Measurements from ENCODE around the gene PRDM1. TPM values are rescaled to one million over a fixed set of nuclear protein-coding genes. Genes with fewer than 3 reads are reported as not detected.
A peak's percentile ranks its signal among the peaks of the same experiment; 100 is the strongest.

The PRDM1 gene
- 10 to 100 TPM in 5 of 6 donors, 1 to 10 TPM in 1; 6.2 to 32.2 (median 12.9) TPM for total RNA-seq

DNA sequence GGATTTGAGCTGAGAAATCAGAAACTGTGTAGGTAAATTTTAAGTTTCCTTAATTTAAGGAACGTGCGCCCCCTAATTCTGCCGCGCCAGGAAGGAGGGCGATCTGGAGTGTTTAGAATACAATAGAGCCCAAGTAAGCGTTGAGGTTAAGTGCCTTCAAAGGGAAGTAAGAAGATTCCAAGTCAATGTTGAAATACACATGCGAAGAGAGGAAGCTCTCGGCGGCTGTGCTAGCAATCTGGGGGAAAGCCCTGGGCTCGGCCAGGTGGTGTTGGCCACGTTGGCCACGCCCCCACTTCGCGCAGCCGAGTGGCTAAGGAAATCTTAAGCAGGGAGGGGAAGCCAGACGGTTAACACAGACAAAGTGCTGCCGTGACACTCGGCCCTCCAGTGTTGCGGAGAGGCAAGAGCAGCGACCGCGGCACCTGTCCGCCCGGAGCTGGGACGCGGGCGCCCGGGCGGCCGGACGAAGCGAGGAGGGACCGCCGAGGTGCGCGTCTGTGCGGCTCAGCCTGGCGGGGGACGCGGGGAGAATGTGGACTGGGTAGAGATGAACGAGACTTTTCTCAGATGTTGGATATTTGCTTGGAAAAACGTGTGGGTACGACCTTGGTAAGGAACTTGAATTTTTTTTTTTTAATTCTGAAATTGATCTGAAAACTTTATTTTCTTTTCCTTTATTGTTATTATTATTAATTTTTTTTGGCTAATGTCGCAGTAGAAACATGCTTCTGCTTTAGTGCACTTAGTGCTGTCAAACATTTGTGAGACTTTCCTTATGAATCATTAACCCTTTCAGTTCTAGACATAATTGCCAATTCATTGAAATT is at the start of gene PRDM1:
PRDM1 (plus strand) TSS at position 353 of the 830 bp plus-strand sequence; CDS start at position 571, 218 bp downstream.
- Histone ChIP-seq H3K27me3 (no peaks in the 10 kb centered on the region), H3K9me3 (no peaks in the 10 kb centered on the region), H3K4me1 (peaks cover 27 to 46% (median 34%) of the 10 kb centered on the region in 4 donors), H3K36me3 (no peaks in the 10 kb centered on the region), H3K4me3 (peak within 1 kb of the TSS; percentile 39 to 60 (median 52)), H3K27ac (peak within 1 kb of the TSS; percentile 77 to 87 (median 83))
- TF ChIP-seq EP300 (IDR thresholded peaks at IDR 0.05), result no peak
- peak in 3 of 6 experiments; percentile 34 to 66 (median 65) for TF ChIP-seq CTCF (IDR thresholded peaks at IDR 0.05)
- peak in 3 of 4 donors; percentile 41 to 90 (median 60) for TF ChIP-seq POLR2A (IDR thresholded peaks at IDR 0.05)
- peak; percentile 67 to 93 for TF ChIP-seq POLR2AphosphoS5 (IDR thresholded peaks at IDR 0.05)
- WGBS, 2 donors, result 1 to 2% methylated on average over 44 of the region's 44 CpGs
- DNase-seq, result peak; percentile 95 to 98
- ATAC-seq (ENCODE audit: low FRiP score in 2 of 2), result peak; percentile 86 to 89

DNA sequence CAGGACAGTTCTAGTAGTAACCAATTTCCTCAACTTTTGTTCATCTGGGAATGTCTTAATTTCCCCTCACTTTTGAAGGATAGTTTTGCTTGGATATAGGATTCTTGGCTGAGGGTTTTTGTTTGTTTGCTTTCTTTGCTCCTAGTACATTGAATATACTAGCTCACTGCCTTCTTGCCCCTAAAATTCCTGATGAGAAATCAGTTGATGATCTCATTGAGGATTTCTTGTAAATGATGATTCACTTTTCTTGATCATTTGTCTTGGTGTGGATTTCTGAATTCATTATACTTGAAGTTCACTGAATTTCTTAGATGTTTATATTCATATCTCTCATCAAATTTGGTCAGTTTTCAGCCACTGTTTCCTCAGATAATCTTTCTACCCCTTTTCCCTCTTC is 49.1 kb upstream of the PRDM1 start:
- H3K27me3 ChIP-seq, result no peaks in the 10 kb centered on the region
- no peaks in the 10 kb centered on the region for H3K4me1 ChIP-seq
- no peak overlapping the region for H3K4me3 ChIP-seq
- DNase-seq, result no peak
- H3K27ac ChIP-seq, result no peak overlapping the region
- H3K36me3 ChIP-seq, result no peaks in the 10 kb centered on the region
- no peak for ATAC-seq (ENCODE audit: low FRiP score in 2 of 2)
- TF ChIP-seq EP300 (IDR thresholded peaks at IDR 0.05) (no peak), POLR2A (IDR thresholded peaks at IDR 0.05) (no peak), CTCF (IDR thresholded peaks at IDR 0.05) (no peak), POLR2AphosphoS5 (IDR thresholded peaks at IDR 0.05) (no peak)
- peaks cover 0 to 13% (median 0%) of the 10 kb centered on the region in 4 donors for H3K9me3 ChIP-seq

- peaks cover 0 to 13% (median 0%) of the 10 kb centered on the region in 4 donors for H3K9me3 ChIP-seq
- no peaks in the 10 kb centered on the region for H3K36me3 ChIP-seq
- TF ChIP-seq CTCF (IDR thresholded peaks at IDR 0.05) (no peak), POLR2A (IDR thresholded peaks at IDR 0.05) (no peak), POLR2AphosphoS5 (IDR thresholded peaks at IDR 0.05) (no peak), EP300 (IDR thresholded peaks at IDR 0.05) (no peak)
- no peak overlapping the region for H3K27ac ChIP-seq
- H3K4me3 ChIP-seq, result no peak overlapping the region
- H3K4me1 ChIP-seq, result no peaks in the 10 kb centered on the region
- WGBS, 2 donors, result 60 to 63% methylated on average over 6 of the region's 6 CpGs
- H3K27me3 ChIP-seq, result no peaks in the 10 kb centered on the region
- DNase-seq (no peak), ATAC-seq (ENCODE audit: low FRiP score in 2 of 2) (no peak)
Observed at GRCh38 chr6:106039897-106040592, 46.1 kb upstream of the PRDM1 start.

GRCh38 chr6:106044151-106044550 is 42.0 kb upstream of the PRDM1 start:
- no peaks in the 10 kb centered on the region for H3K27me3 ChIP-seq
- DNase-seq, result no peak
- no peak overlapping the region for H3K4me3 ChIP-seq
- WGBS, 2 donors, result 88 to 95% methylated on average over 1 of the region's 1 CpG
- H3K4me1 ChIP-seq, result no peaks in the 10 kb centered on the region
- H3K36me3 ChIP-seq, result no peaks in the 10 kb centered on the region
- no peak overlapping the region for H3K27ac ChIP-seq
- no peak for ATAC-seq (ENCODE audit: low FRiP score in 2 of 2)
- no peaks in the 10 kb centered on the region for H3K9me3 ChIP-seq
- TF ChIP-seq POLR2A (IDR thresholded peaks at IDR 0.05) (no peak), POLR2AphosphoS5 (IDR thresholded peaks at IDR 0.05) (no peak), CTCF (IDR thresholded peaks at IDR 0.05) (no peak), EP300 (IDR thresholded peaks at IDR 0.05) (no peak)

Data from upper lobe of left lung (tissue), 6 donors.